ENCODE measurements around the gene NRXN3.
"Not testable (repeated sequence)": the region's sequence is repeated elsewhere in the genome, so short reads cannot be mapped to it uniquely, and the experiment has no call there.

NRXN3 gene

DNA sequence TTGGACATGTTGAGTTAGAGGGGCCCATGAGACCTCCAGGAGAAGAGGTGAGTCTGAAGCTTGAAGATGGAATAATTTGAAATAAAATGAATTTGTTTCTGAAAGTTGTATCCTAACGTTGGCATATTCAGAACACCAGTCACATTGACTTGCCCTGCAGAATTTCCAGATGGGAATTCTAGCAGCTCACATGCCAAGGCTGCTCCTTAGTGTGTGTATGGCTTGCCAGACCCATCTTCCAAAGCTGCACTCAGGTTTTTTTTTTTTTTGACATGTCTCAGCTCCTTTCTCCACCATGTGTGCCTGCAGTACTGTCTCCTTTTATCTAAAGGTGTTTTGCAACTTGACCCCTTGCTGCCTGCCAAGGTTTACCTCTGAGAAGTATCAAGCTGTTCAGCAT, 261.9 kb downstream of the NRXN3 start:
- H3K27ac ChIP-seq = no peak overlapping the region
- no peak overlapping the region for H3K4me3 ChIP-seq
- TF ChIP-seq, protein P1, sequence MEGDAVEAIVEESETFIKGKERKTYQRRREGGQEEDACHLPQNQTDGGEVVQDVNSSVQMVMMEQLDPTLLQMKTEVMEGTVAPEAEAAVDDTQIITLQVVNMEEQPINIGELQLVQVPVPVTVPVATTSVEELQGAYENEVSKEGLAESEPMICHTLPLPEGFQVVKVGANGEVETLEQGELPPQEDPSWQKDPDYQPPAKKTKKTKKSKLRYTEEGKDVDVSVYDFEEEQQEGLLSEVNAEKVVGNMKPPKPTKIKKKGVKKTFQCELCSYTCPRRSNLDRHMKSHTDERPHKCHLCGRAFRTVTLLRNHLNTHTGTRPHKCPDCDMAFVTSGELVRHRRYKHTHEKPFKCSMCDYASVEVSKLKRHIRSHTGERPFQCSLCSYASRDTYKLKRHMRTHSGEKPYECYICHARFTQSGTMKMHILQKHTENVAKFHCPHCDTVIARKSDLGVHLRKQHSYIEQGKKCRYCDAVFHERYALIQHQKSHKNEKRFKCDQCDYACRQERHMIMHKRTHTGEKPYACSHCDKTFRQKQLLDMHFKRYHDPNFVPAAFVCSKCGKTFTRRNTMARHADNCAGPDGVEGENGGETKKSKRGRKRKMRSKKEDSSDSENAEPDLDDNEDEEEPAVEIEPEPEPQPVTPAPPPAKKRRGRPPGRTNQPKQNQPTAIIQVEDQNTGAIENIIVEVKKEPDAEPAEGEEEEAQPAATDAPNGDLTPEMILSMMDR (IDR thresholded peaks at IDR 0.05) = no peak
- DNase-seq (ENCODE audit: low spot score) = no peak

DNA sequence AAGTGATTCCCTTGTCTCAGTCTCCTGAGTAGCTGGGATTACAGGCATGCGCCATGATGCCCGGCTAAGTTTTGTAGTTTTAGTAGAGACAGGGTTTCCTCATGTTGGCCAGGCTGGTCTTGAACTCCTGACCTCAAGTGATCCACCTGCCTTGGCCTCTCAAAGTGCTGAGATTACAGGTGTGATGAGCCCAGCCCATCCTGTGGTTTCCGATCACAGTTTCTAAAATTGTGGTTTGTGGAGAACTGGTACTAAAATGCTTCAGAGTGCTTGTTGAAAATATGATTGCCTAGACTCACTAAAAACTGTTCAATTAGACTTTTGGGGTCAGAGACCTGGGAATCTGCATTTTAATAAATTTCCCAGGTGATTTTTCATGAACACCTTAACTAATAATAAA, 267.3 kb downstream of the NRXN3 start:
- H3K27ac ChIP-seq; DNase-seq (ENCODE audit: low spot score); H3K4me3 ChIP-seq: not testable (repeated sequence)

DNA sequence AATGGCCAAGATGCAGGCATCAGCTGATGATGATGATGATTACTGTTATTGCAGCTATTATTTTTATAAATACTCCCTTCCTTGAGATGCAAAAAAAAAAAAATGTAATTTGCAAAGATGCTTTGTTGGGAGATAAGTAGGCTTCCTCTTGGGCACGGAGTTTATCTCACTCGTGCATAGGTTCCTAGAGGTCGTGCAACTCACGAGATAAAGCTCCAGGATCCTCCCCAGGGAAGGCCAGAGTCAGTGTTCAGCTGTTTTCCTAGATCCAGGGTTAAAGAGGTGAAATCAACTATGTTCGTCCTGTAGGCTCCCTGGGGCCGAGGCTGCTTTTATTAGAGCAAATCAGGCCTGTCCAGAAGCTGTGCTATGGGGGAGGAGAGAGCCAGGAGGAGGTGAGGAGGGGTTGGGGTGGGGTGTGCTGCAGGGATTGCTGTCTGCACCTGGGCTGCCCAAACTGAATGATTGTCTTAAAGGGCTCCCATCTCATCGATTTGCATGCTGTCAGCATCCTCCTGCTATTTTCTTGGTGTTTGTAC, 270.3 kb downstream of the NRXN3 start:
- DNase-seq (ENCODE audit: low spot score) = no peak
- Histone ChIP-seq H3K4me3 (no peak overlapping the region), H3K27ac (no peak overlapping the region)
- TF ChIP-seq, protein P1 (IDR thresholded peaks at IDR 0.05) = no peak

DNA sequence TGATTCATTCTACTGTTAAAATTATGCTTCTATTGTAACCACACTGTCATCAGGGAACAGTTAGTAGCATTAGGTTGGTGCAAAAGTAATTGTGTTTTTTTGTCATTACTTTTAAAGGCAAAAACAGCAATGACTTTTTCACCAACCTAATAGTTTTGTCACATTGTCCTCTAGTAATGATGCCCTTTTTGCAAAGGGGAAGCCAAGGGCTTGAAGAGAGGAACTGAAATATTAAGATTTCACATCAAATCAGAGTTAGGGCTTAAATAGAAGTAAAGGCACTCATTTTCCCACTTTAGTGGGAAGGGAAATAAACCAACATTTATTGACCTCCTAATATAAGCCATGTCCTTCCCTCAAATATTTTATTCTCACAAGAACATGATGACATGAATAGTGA, 273.7 kb downstream of the NRXN3 start:
- Histone ChIP-seq H3K4me3 (no peak overlapping the region), H3K27ac (no peak overlapping the region)
- no peak for DNase-seq (ENCODE audit: low spot score)
- TF ChIP-seq, protein P1 (IDR thresholded peaks at IDR 0.05) = no peak

DNA sequence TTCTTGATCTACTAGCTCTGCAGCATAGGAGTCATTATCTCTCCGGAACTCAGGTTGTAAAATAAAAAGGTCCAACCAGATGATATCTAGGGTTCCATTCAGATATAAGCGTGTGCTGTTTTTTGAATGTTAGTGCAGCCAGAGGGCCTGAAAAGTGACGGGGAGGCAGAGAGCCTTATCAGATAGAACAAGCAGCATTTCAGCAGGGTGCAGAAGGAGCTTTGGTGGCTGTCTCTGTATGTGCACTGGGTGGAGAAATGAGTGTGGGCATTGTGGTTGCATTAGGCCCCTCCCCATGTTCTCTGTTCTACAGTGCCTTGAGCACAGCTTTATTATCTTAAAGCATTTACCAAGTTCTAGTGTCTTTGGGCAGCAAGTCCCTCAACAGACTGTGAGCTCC, 275.1 kb downstream of the NRXN3 start:
- DNase-seq (ENCODE audit: low spot score) = no peak
- no peak overlapping the region for H3K4me3 ChIP-seq
- H3K27ac ChIP-seq = no peak overlapping the region
- TF ChIP-seq, protein P1 (IDR thresholded peaks at IDR 0.05) = no peak

DNA sequence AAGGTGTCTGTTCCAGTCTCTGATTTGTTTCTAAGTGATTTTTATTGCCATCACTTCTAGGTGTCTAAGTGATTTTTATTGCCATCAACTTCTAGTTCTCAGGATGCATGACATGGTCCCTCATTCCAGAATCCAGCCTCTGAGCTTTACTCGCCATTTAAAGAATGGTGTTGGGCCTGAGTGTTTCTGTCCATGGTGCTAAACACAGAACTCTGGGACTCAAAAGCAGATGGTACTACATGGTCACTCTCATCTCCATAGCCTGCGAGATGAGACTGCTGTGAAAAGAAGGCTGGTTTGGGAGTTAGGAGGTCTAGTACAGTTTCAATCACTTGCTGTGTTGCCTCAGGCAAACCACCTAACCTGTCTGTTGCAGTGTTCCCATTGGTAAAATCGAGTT, 276.6 kb downstream of the NRXN3 start:
- TF ChIP-seq, protein P1 (IDR thresholded peaks at IDR 0.05) = no peak
- H3K27ac ChIP-seq = no peak overlapping the region
- no peak for DNase-seq (ENCODE audit: low spot score)
- no peak overlapping the region for H3K4me3 ChIP-seq

DNA sequence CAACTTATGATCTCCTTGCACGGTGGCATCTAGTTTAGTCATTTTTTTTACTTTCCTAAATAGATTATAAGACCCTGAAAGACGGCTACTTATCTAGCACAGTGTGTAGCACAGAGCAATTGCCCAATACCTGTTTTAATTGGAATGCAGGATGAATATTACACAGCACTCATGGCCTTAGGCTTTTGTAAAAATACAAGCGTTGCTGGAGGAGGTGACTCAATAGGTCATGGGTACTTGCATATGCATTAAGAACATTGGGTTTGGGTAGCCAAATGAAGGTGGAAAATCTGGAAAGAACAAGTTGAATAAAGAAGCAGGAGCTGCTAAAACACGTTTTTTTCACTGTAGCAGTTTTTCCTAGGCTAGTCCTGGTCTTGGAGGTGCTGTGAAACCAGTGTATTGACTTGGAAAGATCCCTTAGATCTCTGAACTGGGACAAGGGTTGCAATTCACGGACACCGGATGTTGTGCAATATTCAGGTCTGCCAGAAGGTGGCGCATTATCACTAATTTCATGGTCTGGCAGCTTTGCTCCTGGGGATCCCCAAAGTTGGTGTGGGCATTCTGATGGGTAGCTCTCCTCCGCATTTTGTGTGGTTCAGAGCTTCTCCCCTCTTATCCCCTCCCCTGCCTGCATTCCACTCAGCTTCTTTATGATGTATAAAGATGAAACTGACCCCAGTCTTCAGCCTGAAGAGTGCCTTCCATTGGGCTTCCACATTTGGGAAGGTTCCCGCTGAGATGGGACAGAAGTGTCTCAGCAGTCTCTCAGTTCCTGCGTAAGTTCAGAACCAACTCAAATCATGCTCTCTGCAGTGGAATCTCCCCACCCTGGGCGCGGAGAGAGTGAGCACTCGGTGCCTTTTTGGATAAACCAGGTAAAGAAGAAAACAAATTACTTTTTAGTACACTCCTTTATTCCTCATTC, 278.3 kb downstream of the NRXN3 start:
- DNase-seq (ENCODE audit: low spot score) = no peak
- TF ChIP-seq, protein P1 (IDR thresholded peaks at IDR 0.05) = no peak
- Histone ChIP-seq H3K4me3 (no peak overlapping the region), H3K27ac (no peak overlapping the region)

Measured in coronary artery (tissue), 2 donors.